OCI-LY7 (cell line): ENCODE measurements around the gene LRRC23. TPM values are rescaled to one million over a fixed set of nuclear protein-coding genes. Genes with fewer than 3 reads are reported as not detected.

Source experiments
- BruUV-seq: library from RNA; stranded (reverse); fragments of 400-500 nt; replicated peaks from 2 replicates; lab custom pipeline; 2021; lab: Mats Ljungman, UMichigan
- CTCF ChIA-PET: fragments of 300-600 bp; sonication (Branson Sonifier 250); formaldehyde crosslinking; loops from one replicate; lab custom pipeline; 2022; ENCODE audit warnings: antibody characterized with exemption; ENCODE audit not compliant: unreplicated experiment; lab: Charles Lee
- POLR2A ChIA-PET: fragments of 300-600 bp; sonication (Branson Sonifier 250); formaldehyde crosslinking; loops from one replicate; lab custom pipeline; 2022; ENCODE audit warnings: antibody characterized with exemption; lab: Charles Lee
- DNase-seq: peaks from one replicate; pipeline ENCODE4 v3.0.0-alpha.2; 2015; ENCODE audit warnings: low spot score
- H2AFZ ChIP-seq: fragments of 200-600 bp; sonication (generic), shearing (Covaris generic); 2 replicates; pipeline ENCODE4 v1.6.1; 2014; ENCODE audit warnings: mild to moderate bottlenecking, antibody characterized with exemption, low read length, moderate library complexity
- H3K27ac ChIP-seq: fragments of 200-600 bp; sonication (generic); 2 replicates; pipeline ENCODE4 v1.5.1; 2014; ENCODE audit warnings: mixed run types, low read depth, mild to moderate bottlenecking, moderate library complexity, low read length, inconsistent platforms; ENCODE audit not compliant: poor library complexity, severe bottlenecking
- H3K36me3 ChIP-seq: fragments of 200-600 bp; sonication (generic); 2 replicates; pipeline ENCODE4 v1.6.1; 2014; ENCODE audit warnings: mild to moderate bottlenecking, antibody characterized with exemption, low read length, moderate library complexity, mixed read lengths; ENCODE audit not compliant: insufficient read depth
- H3K4me1 ChIP-seq: fragments of 200-600 bp; sonication (generic); 2 replicates; pipeline ENCODE4 v1.5.1; 2014; ENCODE audit warnings: mild to moderate bottlenecking, low read length; ENCODE audit not compliant: insufficient read depth, poor library complexity, severe bottlenecking
- H3K4me2 ChIP-seq: fragments of 200-600 bp; sonication (generic); 2 replicates; pipeline ENCODE4 v1.6.1; 2014; ENCODE audit warnings: mild to moderate bottlenecking, low read length
- H3K4me3 ChIP-seq: fragments of 200-600 bp; sonication (generic); 2 replicates; pipeline ENCODE4 v1.5.1; 2014; ENCODE audit warnings: mild to moderate bottlenecking, low read depth, low read length; ENCODE audit not compliant: poor library complexity, severe bottlenecking
- H3K79me2 ChIP-seq: fragments of 200-600 bp; sonication (generic); 2 replicates; pipeline ENCODE4 v1.6.1; 2016; ENCODE audit warnings: low read depth, mild to moderate bottlenecking, low read length, moderate library complexity, mixed read lengths; ENCODE audit not compliant: insufficient read depth
- H3K9me2 ChIP-seq: fragments of 200-600 bp; sonication (generic); 2 replicates; pipeline ENCODE4 v1.6.1; 2016; ENCODE audit warnings: mild to moderate bottlenecking, low read length, mixed read lengths; ENCODE audit not compliant: insufficient read depth
- H3K9me3 ChIP-seq: fragments of 200-600 bp; sonication (generic); 2 replicates; pipeline ENCODE4 v1.6.1; 2014; ENCODE audit warnings: mild to moderate bottlenecking, mixed run types, low read length, mixed read lengths
- H4K20me1 ChIP-seq: fragments of 200-600 bp; sonication (generic); 2 replicates; pipeline ENCODE4 v1.6.1; 2014; ENCODE audit warnings: mild to moderate bottlenecking, antibody characterized with exemption, low read length, moderate library complexity, mixed read lengths; ENCODE audit not compliant: insufficient read depth
- EZH2phosphoT487 ChIP-seq: fragments of 200-600 bp; sonication (generic); IDR thresholded peaks from 2 replicates; pipeline ENCODE4 v1.6.1; 2018; ENCODE audit warnings: low read depth, borderline replicate concordance, mild to moderate bottlenecking, mixed run types, antibody characterized with exemption, low read length, moderate library complexity, mixed read lengths
- intact Hi-C: fragments of 100-400 bp; cut with micrococcal nuclease; formaldehyde crosslinking; loops from one replicate; pipeline ENCODE4 v1.10.0; 2022; ENCODE audit not compliant: unreplicated experiment
- total RNA-seq, 2 experiments: library from RNA; depleted of rRNA in 1 of 2; stranded (reverse); fragments of >200 nt in 1 of 2; shearing (Covaris generic) in 1 of 2; gene quantifications; 2 replicates each; pipeline ENCODE4 v1.2.3, GENCODE V29; 2014 to 2022
- TF ChIP-seq, protein P1 (sequence below): fragments of 200-600 bp; sonication (generic); conservative IDR thresholded peaks from 2 replicates; pipeline ENCODE4 v1.5.1; 2014; ENCODE audit warnings: mild to moderate bottlenecking, antibody characterized with exemption, low read length, moderate library complexity, mixed read lengths

The LRRC23 gene
- total RNA-seq, 2 experiments from 2014 or later = 17.7 to 19.8 TPM

DNA sequence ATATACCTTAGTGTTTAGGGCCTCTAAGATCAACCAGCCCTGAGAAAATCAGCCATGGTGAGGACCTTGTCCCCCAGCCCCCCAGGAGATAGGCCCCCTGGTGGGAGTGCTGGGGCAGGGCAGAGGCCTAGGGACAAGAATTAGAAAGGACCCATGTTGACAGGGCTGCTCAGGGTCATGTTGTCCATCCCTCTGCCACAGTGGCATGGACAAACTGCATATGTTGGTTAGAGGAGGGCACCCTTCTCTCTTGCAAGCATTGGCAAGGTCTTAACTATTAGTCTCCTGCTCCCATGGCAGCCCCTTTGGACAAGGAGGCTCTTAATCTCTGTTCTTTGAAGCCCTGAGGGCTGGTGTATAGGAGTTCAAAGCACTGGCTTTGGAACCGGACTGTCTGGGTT is 45.8 kb downstream of the LRRC23 start:
- H3K9me3 ChIP-seq = no peaks in the 10 kb centered on the region
- no TSS peak for BruUV-seq
- H3K4me2 ChIP-seq = peak overlapping the region; percentile 87
- H3K9me2 ChIP-seq = no peaks in the 10 kb centered on the region
- H3K79me2 ChIP-seq = peaks cover 2% of the 10 kb centered on the region; the same call in 1 of the 2 replicates
- H3K4me3 ChIP-seq = peak overlapping the region; percentile 67
- intact Hi-C loops = no loop called here
- peak overlapping the region; percentile 46; the same call in 1 of the 2 replicates for H2AFZ ChIP-seq
- no peaks in the 10 kb centered on the region for H3K36me3 ChIP-seq
- H3K4me1 ChIP-seq = peaks cover 92% of the 10 kb centered on the region
- TF ChIP-seq, protein P1, sequence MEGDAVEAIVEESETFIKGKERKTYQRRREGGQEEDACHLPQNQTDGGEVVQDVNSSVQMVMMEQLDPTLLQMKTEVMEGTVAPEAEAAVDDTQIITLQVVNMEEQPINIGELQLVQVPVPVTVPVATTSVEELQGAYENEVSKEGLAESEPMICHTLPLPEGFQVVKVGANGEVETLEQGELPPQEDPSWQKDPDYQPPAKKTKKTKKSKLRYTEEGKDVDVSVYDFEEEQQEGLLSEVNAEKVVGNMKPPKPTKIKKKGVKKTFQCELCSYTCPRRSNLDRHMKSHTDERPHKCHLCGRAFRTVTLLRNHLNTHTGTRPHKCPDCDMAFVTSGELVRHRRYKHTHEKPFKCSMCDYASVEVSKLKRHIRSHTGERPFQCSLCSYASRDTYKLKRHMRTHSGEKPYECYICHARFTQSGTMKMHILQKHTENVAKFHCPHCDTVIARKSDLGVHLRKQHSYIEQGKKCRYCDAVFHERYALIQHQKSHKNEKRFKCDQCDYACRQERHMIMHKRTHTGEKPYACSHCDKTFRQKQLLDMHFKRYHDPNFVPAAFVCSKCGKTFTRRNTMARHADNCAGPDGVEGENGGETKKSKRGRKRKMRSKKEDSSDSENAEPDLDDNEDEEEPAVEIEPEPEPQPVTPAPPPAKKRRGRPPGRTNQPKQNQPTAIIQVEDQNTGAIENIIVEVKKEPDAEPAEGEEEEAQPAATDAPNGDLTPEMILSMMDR = peak; percentile 82
- no peak for TF ChIP-seq EZH2phosphoT487
- no peaks in the 10 kb centered on the region for H4K20me1 ChIP-seq
- CTCF ChIA-PET = interaction anchor here (1.2 to 1.5 kb wide), 2 partner anchors 10 to 18 kb away, joined by 3 read pairs; no protein-coding TSS in a partner anchor
- H3K27ac ChIP-seq = peak overlapping the region; percentile 49
- peak; percentile 67 for DNase-seq
- POLR2A ChIA-PET = interaction anchor here (1.9 kb wide), 1 partner anchor 10 kb away, joined by 14 read pairs; no protein-coding TSS in a partner anchor

DNA sequence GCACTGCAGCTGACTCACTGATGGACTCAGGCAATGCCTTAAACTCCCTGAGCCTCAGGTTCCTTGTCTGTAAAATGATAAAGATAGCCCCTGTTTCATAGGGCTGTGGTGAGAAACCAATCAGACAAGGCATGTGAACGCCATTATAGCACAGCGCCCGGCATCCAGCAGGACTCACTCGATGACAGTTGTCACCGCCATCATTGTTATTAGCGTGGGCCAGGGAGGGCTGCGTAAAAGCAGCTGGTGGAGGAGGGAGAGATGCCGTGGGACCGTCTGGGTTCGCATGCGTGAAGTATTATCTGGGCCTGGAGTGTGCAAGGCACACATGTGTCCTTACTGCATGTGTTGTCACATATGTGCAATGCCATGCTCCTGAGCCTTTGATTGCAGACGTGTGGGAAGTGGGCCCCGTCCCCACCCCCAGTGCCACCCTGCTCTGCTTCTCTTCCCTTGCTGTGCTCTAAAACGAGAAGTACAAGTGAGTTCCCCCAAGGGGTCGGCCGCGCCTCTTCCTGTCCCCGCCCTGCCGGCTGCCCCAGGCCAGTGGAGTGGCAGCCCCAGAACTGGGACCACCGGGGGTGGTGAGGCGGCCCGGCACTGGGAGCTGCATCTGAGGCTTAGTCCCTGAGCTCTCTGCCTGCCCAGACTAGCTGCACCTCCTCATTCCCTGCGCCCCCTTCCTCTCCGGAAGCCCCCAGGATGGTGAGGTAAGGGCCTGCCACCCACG is 46.4 kb downstream of the LRRC23 start, which contains the start of gene PTPN6:
Gene PTPN6 (plus strand): TSS at position 546 of the 730 bp plus-strand sequence. CDS start 157 bp downstream, at position 703.
- H2AFZ ChIP-seq = peak within 1 kb of the TSS; percentile 46; the same call in 1 of the 2 replicates
- ChIA-PET POLR2A (interaction anchor here (1.2 to 1.9 kb wide), 2 partner anchors 10 to 18 kb away, joined by 3 to 14 read pairs; no protein-coding TSS in a partner anchor), CTCF (interaction anchor here (0.6 to 1.2 kb wide), 5 partner anchors 11 to 323 kb away, joined by 3 to 6 read pairs (median 3); no protein-coding TSS in a partner anchor)
- no TSS peak for BruUV-seq
- H3K79me2 ChIP-seq = no peaks in the 10 kb centered on the region
- H3K9me2 ChIP-seq = no peaks in the 10 kb centered on the region
- H4K20me1 ChIP-seq = no peaks in the 10 kb centered on the region
- no peak for TF ChIP-seq EZH2phosphoT487
- TF ChIP-seq, protein P1 = no peak
- H3K27ac ChIP-seq = peak within 1 kb of the TSS; percentile 49
- no peaks in the 10 kb centered on the region for H3K9me3 ChIP-seq
- peak within 1 kb of the TSS; percentile 87 for H3K4me2 ChIP-seq
- DNase-seq = peak; percentile 83
- no peaks in the 10 kb centered on the region for H3K36me3 ChIP-seq
- H3K4me1 ChIP-seq = peaks cover 88% of the 10 kb centered on the region
- H3K4me3 ChIP-seq = peak within 1 kb of the TSS; percentile 67
- intact Hi-C loops = loop anchor here (1.0 kb wide), 1 partner anchor 8 kb away; no protein-coding TSS in a partner anchor
